GM12875 (cell line): ENCODE results near the gene RASA3.

Experiments
- H3K4me3 ChIP-seq: one replicate; pipeline ENCODE4 v1.5.1; 2011; ENCODE audit warnings: low read depth, low read length, control low read depth
- TF ChIP-seq, protein P1 (sequence below): IDR thresholded peaks from 2 replicates; pipeline ENCODE4 v1.5.1; 2011; ENCODE audit warnings: low read depth, mild to moderate bottlenecking, control low read depth, inconsistent platforms, low read length, moderate library complexity, borderline replicate concordance; ENCODE audit not compliant: insufficient read depth

RASA3 gene

DNA sequence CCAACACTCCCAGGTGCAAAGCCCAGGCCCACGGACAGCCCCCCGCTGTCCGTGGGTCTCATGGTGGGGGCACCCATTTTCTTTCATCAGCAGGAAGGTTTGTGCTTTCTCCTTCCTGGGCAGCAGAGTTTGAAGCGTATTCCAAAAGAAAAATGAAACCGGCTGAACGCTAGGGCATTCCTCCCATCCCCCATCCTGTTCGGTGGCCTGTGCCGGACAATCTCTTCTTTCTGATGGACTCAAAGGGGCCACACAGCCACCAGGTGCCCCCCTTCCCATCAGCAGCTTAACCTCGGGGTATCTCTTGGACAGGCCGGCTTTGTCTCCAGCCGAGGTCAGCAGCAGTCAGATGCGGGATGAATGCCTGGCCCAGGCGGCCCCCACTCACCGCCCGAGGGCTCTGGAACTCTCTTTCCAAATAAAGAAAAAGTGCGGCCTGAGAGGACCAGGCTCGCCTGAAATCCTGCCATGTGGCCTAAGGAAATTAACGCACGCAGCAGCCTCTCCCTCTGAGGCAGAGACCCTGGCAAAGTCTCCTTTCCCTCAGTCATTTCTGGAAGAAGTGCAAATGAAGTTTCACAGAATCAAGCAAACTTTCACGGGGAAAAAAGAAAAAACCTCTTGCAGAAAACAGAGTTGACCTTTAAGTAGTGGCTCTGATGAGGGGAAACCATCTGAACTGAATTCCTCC is 67.8 kb downstream of the RASA3 start:
- peak overlapping the region; percentile 60 for H3K4me3 ChIP-seq
- TF ChIP-seq, protein P1, sequence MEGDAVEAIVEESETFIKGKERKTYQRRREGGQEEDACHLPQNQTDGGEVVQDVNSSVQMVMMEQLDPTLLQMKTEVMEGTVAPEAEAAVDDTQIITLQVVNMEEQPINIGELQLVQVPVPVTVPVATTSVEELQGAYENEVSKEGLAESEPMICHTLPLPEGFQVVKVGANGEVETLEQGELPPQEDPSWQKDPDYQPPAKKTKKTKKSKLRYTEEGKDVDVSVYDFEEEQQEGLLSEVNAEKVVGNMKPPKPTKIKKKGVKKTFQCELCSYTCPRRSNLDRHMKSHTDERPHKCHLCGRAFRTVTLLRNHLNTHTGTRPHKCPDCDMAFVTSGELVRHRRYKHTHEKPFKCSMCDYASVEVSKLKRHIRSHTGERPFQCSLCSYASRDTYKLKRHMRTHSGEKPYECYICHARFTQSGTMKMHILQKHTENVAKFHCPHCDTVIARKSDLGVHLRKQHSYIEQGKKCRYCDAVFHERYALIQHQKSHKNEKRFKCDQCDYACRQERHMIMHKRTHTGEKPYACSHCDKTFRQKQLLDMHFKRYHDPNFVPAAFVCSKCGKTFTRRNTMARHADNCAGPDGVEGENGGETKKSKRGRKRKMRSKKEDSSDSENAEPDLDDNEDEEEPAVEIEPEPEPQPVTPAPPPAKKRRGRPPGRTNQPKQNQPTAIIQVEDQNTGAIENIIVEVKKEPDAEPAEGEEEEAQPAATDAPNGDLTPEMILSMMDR, result no peak

DNA sequence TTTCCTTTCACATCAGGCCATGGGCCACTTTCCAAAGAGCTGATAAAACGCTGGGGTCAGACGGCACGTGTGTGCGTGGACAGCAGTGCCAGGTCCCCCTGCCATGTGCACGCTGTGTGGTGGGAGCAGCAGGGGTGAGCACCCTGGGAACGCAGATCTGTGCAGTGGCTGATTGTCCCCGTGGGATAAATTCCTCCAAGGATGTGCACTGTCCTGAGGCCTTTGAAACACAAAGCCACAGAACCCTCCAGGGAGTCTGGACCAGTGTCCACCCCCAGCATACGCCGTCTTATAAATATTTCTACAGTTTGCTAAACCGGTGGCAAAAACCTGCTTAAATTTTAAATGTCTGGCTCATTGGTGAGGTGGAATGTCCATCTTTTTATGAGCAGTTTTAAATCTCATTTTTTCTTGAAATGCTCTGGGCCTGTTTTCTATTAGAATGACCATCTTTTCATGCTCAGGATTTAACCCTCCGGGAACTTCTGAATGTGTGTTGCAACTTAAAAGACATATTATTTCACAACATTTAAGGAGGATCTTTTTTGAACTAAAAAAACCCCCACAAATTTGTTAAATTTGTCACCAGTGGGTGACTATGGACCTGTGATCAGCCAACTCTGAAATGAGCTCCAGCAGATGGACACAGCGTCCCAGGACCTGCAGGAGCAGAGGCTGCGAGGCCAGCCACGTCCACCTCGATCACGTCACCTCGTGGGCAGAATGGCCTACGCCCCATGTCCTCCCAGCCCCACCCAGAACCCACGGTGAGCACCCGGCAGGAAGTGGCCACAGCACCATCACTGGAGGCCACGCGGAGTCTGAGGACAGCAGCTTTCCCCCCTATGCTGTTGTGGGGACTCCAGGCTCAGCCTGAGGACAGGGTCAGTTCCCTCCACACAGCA is 68.6 kb downstream of the RASA3 start:
- TF ChIP-seq, protein P1, result no peak
- peak overlapping the region; percentile 60 for H3K4me3 ChIP-seq

DNA sequence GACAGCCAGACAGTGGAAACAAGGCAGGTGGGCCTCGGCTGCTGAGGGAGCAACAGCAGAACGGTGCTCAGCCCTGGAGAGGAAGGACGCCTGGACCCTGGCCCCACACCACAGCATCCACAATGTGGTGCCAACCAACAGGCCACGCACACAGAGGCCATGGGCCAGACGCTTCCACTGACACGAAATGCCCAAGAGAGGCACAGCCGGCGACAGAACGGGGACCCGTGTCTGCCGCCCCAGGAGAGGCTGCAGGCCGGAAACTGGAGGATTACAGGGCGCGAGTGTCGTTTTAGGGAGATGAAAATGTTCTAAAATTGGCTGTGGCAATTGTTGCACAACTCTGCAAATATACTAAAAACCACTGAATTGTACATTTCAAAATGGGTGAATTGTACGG is 69.7 kb downstream of the RASA3 start:
- TF ChIP-seq, protein P1, result no peak
- H3K4me3 ChIP-seq, result no peak overlapping the region

DNA sequence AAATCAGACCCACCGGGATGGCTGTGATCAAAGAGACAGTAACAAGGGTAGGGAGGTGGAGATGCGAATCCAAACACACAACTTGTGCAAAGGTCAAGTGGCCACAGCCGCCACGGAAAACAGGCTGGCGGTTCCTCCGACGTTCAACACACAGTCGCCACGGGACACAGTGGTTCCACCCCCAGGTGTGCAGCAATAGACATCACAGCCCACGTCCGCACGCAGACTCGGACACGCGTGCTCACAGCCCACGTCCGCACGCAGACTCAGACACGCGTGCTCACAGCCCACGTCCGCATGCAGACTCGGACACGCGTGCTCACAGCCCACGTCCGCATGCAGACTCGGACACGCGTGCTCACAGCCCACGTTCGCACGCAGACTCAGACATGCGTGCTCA is 70.1 kb downstream of the RASA3 start:
- no peak overlapping the region for H3K4me3 ChIP-seq
- TF ChIP-seq, protein P1, result no peak

DNA sequence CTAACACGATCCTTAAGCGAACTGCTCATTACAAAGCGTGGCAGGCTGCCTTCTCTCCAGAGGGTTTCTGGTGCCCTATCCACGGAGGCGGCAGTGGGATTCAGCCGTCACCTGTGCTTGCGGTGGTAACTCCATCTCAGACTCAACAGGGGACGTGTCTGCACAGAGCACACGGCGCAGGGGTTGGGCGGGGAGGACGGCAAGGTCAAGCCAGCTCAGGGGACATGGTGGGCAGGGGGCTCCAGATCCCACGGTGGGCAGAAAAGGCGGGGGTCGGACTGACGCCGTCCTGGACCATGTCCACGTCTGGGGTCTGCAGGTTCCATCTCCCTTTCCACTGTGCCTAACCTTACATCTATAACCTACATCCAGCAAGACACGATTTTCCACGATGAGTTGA is 70.7 kb downstream of the RASA3 start:
- TF ChIP-seq, protein P1, result no peak

DNA sequence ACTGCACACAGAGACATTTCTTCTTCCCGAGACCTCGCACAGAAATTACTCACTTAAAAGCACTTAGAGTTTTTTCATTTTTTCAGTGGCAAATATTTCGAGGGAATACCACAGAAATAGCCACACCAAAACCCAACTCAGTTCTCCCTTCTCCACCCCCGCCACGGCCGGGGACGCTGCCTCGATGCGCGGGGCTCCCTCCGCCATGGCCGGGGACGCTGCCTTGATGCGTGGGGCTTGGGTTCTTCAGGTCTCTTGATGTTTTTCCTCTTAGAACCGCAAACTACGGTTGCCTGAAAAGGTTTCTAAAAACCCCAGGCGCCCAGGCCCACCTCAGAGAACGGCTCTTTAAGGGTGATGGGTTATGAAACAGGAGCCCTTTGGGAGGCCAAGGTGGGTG is 71.4 kb downstream of the RASA3 start:
- H3K4me3 ChIP-seq, result no peak overlapping the region
- TF ChIP-seq, protein P1, result no peak

More for the DNA sequence above, 70.7 kb downstream of the RASA3 start:
- H3K4me3 ChIP-seq, result no peak overlapping the region
